PC-9 (cell line): ENCODE data around the gene SPDYC. TPM values are rescaled to one million over a fixed set of nuclear protein-coding genes. Genes with fewer than 3 reads are reported as not detected.

Experiments used
- BruUV-seq: library from RNA; stranded (reverse); fragments of 400-500 nt; replicated peaks from 2 replicates; lab custom pipeline; 2021; lab: Mats Ljungman, UMichigan
- CTCF ChIA-PET: fragments of 300-600 bp; sonication (Branson Sonifier 250); formaldehyde crosslinking; loops from one replicate; lab custom pipeline; 2022; ENCODE audit warnings: antibody characterized with exemption; lab: Charles Lee
- POLR2A ChIA-PET: fragments of 300-600 bp; sonication (Branson Sonifier 250); formaldehyde crosslinking; loops from one replicate; lab custom pipeline; 2022; ENCODE audit warnings: antibody characterized with exemption; ENCODE audit not compliant: unreplicated experiment; lab: Charles Lee
- DNase-seq, 2 experiments: peaks; one replicate each; pipeline versions ENCODE4 v3.0.0 to v3.0.0-alpha.2; 2015 to 2022; ENCODE audit warnings: mixed read lengths in 1 of 2
- H2AFZ ChIP-seq: fragments of 200-600 bp; sonication (generic); 2 replicates; pipeline ENCODE4 v1.8.1; 2017; ENCODE audit warnings: antibody characterized with exemption
- H3F3A ChIP-seq: fragments of 200-600 bp; sonication (generic); 2 replicates; pipeline ENCODE4 v1.8.1; 2017; ENCODE audit warnings: antibody characterized with exemption, mild to moderate bottlenecking, low read depth; ENCODE audit not compliant: insufficient read depth
- H3K27ac ChIP-seq: fragments of 200-600 bp; sonication (generic); 2 replicates; pipeline ENCODE4 v1.6.1; 2016; ENCODE audit warnings: mixed run types
- H3K27me3 ChIP-seq: fragments of 200-600 bp; sonication (generic); 2 replicates; pipeline ENCODE4 v1.6.1; 2016; ENCODE audit warnings: low read depth, mixed run types; ENCODE audit not compliant: insufficient read depth
- H3K36me3 ChIP-seq: fragments of 200-600 bp; sonication (generic); 2 replicates; pipeline ENCODE4 v1.6.1; 2016; ENCODE audit warnings: low read depth, mixed run types
- H3K4me1 ChIP-seq: fragments of 200-600 bp; sonication (generic); replicated peaks from 2 replicates; pipeline ENCODE4 v1.6.1; 2016; ENCODE audit warnings: mixed run types; ENCODE audit not compliant: insufficient read depth
- H3K4me2 ChIP-seq: fragments of 200-600 bp; sonication (generic); 2 replicates; pipeline ENCODE4 v1.6.1; 2017; ENCODE audit warnings: mixed run types
- H3K4me3 ChIP-seq: fragments of 200-600 bp; sonication (generic); 2 replicates; pipeline ENCODE4 v1.6.1; 2016; ENCODE audit warnings: mixed run types
- H3K79me2 ChIP-seq: fragments of 200-600 bp; sonication (generic); 2 replicates; pipeline ENCODE4 v1.6.1; 2017; ENCODE audit warnings: low read depth, mixed run types
- H3K9me2 ChIP-seq: fragments of 200-600 bp; sonication (generic); 2 replicates; pipeline ENCODE4 v1.8.1; 2017; ENCODE audit warnings: mild to moderate bottlenecking; ENCODE audit not compliant: insufficient read depth
- H3K9me3 ChIP-seq: fragments of 200-600 bp; sonication (generic); 2 replicates; pipeline ENCODE4 v1.8.1; 2016; ENCODE audit warnings: low read depth; ENCODE audit not compliant: insufficient read depth
- H4K20me1 ChIP-seq: fragments of 200-600 bp; sonication (generic); 2 replicates; pipeline ENCODE4 v1.8.1; 2017; ENCODE audit not compliant: insufficient read depth
- EZH2 ChIP-seq: fragments of 200-600 bp; sonication (generic); IDR thresholded peaks from 2 replicates; pipeline ENCODE4 v1.8.0; 2017; ENCODE audit warnings: antibody characterized with exemption, low read depth
- intact Hi-C: fragments of 100-400 bp; cut with micrococcal nuclease; formaldehyde crosslinking; loops from one replicate; pipeline ENCODE4 v1.10.0; 2022; ENCODE audit not compliant: unreplicated experiment
- total RNA-seq: library from RNA; stranded (reverse); gene quantifications from 2 replicates; pipeline ENCODE4 v1.2.3, GENCODE V29; 2021
- TF ChIP-seq, protein P1 (sequence below): fragments of 200-600 bp; sonication (generic); conservative IDR thresholded peaks from 2 replicates; pipeline ENCODE4 v1.6.1; 2017; ENCODE audit warnings: mixed run types, antibody characterized with exemption, mild to moderate bottlenecking, moderate library complexity

The SPDYC gene
- total RNA-seq, 1 experiment from 2014 or later = not detected

DNA sequence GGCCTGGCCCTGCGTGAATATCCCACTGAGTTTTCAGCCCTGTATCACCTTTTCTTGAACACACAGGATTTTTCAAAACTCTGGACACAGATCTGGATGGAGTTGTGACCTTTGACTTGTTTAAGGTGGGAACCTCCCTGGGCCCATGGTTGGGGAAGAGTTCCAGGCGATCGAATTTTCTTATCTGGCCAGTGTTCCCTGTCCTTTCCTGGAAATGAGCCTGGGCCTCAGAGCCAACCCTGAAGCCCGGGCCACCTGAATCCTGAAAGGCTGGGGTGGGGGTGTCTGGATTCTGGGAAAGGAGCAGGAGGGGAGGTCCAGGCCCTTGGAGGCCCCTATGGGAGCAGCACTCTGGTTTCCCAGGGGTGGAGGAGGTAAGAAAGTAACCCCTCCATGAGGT is 40.7 kb downstream of the SPDYC start:
- Histone ChIP-seq H3K9me3 (no peaks in the 10 kb centered on the region), H3F3A (peaks cover 80% of the 10 kb centered on the region), H3K36me3 (peaks cover 28% of the 10 kb centered on the region), H3K4me2 (peak overlapping the region; percentile 74), H3K79me2 (peaks cover 43% of the 10 kb centered on the region), H3K4me3 (peak overlapping the region; percentile 46; the same call in 1 of the 2 replicates), H4K20me1 (no peaks in the 10 kb centered on the region), H3K4me1 (peaks cover 84% of the 10 kb centered on the region), H2AFZ (no peak overlapping the region), H3K27me3 (no peaks in the 10 kb centered on the region), H3K9me2 (no peaks in the 10 kb centered on the region), H3K27ac (peak overlapping the region; percentile 72; the same call in 1 of the 2 replicates)
- TF ChIP-seq EZH2 = no peak
- TF ChIP-seq, protein P1, sequence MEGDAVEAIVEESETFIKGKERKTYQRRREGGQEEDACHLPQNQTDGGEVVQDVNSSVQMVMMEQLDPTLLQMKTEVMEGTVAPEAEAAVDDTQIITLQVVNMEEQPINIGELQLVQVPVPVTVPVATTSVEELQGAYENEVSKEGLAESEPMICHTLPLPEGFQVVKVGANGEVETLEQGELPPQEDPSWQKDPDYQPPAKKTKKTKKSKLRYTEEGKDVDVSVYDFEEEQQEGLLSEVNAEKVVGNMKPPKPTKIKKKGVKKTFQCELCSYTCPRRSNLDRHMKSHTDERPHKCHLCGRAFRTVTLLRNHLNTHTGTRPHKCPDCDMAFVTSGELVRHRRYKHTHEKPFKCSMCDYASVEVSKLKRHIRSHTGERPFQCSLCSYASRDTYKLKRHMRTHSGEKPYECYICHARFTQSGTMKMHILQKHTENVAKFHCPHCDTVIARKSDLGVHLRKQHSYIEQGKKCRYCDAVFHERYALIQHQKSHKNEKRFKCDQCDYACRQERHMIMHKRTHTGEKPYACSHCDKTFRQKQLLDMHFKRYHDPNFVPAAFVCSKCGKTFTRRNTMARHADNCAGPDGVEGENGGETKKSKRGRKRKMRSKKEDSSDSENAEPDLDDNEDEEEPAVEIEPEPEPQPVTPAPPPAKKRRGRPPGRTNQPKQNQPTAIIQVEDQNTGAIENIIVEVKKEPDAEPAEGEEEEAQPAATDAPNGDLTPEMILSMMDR = no peak
- intact Hi-C loops = no loop called here
- POLR2A ChIA-PET = no interaction called here
- DNase-seq = no peak
- CTCF ChIA-PET = no interaction called here
- no TSS peak for BruUV-seq

GRCh38 chr11:65211293-65212105 is 41.5 kb downstream of the SPDYC start:
- Histone ChIP-seq H3K4me2 (peak overlapping the region; percentile 91; the same call in 1 of the 2 replicates), H4K20me1 (no peaks in the 10 kb centered on the region), H3K9me3 (no peaks in the 10 kb centered on the region), H3K9me2 (no peaks in the 10 kb centered on the region), H3K4me1 (peaks cover 78% of the 10 kb centered on the region), H3K27ac (peak overlapping the region; percentile 76), H3K79me2 (peaks cover 46% of the 10 kb centered on the region), H3K27me3 (no peaks in the 10 kb centered on the region), H3K36me3 (peaks cover 25% of the 10 kb centered on the region), H2AFZ (no peak overlapping the region), H3K4me3 (no peak overlapping the region), H3F3A (peaks cover 73% of the 10 kb centered on the region)
- TF ChIP-seq, protein P1 = no peak
- TF ChIP-seq EZH2 = no peak
- CTCF ChIA-PET = interaction anchor here (0.6 kb wide), 1 partner anchor 119 kb away, joined by 9 read pairs; no protein-coding TSS in a partner anchor
- DNase-seq = no peak
- intact Hi-C loops = no loop called here
- POLR2A ChIA-PET = no interaction called here
- BruUV-seq = TSS peak; percentile 69

DNA sequence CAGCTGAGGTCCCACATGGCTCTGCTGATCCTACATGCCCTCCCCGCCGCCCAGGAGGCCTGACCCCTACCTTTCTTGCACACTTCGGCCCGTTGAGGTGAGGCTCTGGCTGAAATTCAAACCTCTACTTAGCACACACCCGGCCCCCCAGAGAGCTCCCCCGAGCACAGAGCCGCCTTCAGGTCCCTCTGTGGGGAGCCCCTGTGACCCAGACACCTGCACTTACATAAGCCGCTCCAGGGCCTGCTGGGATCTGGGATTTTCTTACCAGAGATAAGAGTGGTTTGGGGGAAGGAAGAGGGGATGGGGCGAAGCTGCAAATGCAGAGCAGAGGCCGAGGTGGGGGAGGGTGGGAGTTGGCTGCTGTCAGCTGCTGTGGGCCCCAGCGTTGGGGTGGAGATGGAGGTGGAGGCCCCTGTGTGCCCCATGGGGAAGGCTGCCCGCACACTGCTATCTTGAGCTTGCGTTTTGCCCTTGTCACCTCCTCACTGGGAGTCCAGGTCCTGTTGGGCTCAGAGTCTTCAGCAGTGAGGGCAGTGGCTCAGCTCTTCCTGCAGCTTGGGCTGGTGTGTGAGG is 42.3 kb downstream of the SPDYC start:
- CTCF ChIA-PET = interaction anchor here (0.6 kb wide), 1 partner anchor 118 kb away, joined by 9 read pairs; no protein-coding TSS in a partner anchor
- DNase-seq = no peak

More for the DNA sequence above, 42.3 kb downstream of the SPDYC start:
- peaks cover 69% of the 10 kb centered on the region for H3F3A ChIP-seq
- no peak for TF ChIP-seq EZH2
- TF ChIP-seq, protein P1 = no peak
- POLR2A ChIA-PET = no interaction called here
- BruUV-seq = no TSS peak
- no peaks in the 10 kb centered on the region for H4K20me1 ChIP-seq
- no peak overlapping the region for H2AFZ ChIP-seq
- intact Hi-C loops = no loop called here
- peaks cover 25% of the 10 kb centered on the region for H3K36me3 ChIP-seq
- peak overlapping the region; percentile 91 for H3K4me2 ChIP-seq
- H3K4me3 ChIP-seq = no peak overlapping the region
- H3K79me2 ChIP-seq = peaks cover 52% of the 10 kb centered on the region
- H3K4me1 ChIP-seq = peaks cover 70% of the 10 kb centered on the region
- H3K9me2 ChIP-seq = no peaks in the 10 kb centered on the region
- H3K27ac ChIP-seq = peak overlapping the region; percentile 76
- no peaks in the 10 kb centered on the region for H3K27me3 ChIP-seq
- H3K9me3 ChIP-seq = no peaks in the 10 kb centered on the region
